Activated gamma-delta T cell treated with Interleukin-2 at 50 U/mL for 16 hours (primary cell): Measurements from ENCODE around the gene PDE1C.

Source experiments
- DNase-seq: peaks from one replicate; pipeline ENCODE4 v3.0.0-alpha.2; 2020

PDE1C gene

DNA sequence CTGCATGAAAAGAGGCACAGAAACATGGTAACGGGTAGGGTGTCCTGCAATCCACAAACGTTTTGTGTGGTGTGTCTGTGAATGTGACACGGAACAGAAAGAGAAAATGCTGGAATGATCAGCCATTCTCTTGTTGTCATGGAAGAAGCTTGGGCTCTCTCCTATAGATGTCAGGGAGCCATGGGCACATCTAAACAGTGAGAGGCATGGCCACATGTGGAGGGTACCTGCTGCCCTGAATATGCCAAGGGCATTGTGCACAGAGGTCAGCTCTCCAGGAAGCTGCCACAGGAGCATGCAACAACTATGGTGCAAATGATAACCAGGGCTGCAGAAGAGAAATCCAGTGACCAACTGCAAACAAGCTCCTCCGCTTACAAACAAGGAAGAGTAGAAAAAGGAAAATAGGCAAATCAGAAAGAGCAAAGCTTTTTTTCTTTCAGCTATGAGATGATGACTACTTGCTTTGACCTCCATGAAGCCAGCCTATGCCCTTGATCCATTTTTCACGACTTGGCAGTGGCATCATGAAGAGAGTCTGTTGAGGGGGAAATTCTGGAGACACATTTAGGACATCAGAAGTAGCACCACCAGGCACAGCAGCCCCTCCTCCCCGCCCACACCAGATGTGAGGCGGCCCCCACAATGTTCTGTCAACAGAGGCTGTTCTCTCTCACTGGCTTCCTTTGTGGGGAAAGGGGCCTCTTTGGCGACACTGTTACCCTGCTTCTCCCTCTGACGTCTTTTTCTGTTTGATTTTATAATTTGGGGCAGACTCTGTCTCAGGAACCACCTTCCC is 4.8 kb upstream of the PDE1C start:
- DNase-seq, result no peak

DNA sequence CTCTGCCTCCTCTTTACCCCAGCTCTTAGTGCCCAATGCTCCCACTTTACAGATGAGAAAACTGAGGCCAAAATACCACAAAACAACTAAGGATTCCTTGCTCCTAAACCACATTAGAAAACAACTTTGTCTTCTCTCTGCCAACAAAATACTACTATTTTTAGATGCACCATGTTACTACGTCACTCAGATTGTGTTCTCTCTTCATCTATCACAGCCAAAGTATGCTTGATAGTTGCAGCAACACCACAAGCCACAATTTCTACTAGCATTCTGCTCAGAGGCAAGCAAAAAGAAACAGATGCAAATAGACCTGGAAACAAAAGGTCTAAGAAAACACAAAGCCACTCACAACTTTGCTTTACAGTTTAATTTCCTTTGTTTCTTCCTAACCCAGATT is 3.3 kb upstream of the PDE1C start:
- no peak for DNase-seq

DNA sequence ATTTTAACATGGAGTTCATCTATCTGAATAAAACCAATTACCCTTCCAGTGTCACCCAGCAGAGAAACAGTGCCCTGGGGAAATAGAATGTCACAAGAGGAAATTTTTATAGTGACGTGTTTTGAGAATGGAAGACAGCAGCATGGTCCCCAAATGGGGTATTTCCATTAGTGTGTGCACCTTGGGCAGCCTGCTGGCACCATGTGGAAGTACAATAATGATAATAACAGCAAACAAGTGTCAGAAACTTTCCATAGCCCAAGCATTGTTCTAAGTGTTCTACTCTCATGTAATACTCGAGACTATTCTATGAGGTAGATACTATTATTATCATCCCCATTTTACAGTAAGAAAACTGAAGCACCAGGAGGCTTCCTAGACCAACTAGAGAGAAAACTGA is 2.2 kb upstream of the PDE1C start:
- no peak for DNase-seq

DNA sequence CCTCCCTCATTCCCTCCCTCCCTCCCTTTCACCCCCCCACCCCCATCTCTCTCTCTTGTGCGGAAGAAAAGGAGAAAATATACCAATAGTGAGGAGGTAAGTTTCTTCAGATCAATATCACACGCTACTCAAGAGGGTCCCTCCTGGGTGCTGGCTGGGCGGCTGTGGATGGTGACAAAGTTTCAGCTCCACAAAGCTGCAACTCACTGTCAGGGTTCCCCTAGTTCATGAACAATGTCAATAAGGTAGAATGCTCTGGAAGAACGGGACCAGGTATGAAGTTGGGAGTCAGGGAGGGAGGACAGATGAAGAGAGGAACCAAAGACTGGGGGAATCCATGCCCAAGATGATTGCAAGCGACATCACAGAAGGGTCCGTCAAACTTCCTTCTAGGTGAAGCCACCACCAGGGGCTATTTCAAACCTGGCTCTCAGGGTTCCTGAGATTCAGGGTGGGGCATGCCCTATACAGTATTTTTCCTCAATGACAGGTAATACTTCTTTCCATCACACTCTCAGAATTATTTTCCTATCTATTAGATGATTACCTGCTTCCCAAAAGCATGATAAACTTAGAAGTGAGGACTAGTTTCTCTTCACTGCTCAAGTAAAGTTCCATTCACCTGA is 1.4 kb upstream of the PDE1C start:
- DNase-seq, result no peak

DNA sequence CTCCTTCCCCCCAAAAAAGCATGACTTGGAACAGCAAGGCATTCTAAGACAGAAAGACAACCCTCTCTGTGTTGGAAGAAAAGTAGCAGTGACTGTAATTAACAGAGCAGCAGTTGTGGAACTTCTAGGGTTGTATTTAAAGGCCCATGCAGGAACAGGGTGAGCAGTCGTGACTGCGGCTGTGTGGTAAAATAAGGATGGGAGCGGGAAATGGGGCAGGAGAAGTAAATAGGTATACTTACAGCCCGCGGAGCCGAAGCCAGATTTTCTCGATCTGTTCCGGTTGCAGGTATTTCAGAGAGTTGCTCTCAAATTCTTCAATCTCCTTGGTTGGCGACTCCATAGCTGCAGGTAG is 179 bp downstream of the PDE1C start:
- DNase-seq, result no peak

DNA sequence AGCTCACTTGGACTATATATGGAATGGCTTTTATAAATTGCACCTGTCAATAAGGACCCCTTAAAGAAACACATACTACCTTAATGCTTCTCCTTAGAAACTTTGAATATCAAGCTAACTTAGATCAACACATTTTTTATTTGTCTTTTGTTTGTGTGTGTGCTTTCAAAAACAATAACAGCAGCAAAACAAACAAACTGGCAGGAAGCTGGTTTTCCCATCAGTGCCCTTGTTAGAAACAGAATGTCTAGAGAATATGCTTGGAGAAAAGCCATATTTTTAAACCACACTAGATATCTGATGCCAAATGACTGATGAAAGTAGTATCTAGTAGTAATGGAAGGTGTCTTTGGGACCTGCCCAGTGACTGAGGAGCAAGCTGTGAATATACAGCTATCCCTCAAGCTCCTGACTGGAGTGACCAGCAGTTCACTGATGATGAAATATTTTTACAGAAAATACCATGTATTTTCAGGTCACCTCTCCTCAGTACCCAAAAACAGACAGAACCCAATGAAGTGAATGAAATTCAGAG is 1.0 kb downstream of the PDE1C start:
- DNase-seq, result no peak

DNA sequence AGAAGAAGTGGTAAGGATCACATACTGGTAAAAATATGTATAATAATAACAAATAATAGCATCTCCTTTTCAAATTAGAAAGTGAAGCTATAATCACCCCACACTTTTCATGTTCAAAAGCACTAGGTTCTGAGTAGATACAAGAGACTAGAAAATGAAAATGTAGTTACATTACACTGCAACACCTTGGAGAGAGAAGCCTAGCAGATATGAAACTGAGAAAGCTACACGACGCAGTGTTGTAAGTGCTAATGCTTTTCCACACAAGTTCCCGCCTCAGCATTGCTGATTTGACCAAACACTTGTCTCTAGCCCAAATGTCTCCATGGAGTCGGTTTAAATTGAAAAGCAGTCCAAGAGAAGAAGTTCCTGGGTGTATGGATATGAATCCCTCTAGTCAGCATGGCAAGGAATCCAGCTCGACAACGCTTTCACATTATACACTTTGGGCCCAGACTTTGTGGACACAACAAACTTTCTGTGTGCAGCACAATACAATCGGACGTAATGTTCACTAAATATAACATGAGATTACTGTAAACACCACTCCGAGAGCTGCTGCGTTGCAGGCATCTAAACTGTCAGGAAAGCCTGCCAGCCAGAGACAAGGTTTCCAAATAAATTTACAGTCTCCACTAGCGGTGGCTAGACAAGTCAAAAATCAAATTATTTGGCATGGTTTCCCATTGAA is 1.7 kb downstream of the PDE1C start:
- no peak for DNase-seq

DNA sequence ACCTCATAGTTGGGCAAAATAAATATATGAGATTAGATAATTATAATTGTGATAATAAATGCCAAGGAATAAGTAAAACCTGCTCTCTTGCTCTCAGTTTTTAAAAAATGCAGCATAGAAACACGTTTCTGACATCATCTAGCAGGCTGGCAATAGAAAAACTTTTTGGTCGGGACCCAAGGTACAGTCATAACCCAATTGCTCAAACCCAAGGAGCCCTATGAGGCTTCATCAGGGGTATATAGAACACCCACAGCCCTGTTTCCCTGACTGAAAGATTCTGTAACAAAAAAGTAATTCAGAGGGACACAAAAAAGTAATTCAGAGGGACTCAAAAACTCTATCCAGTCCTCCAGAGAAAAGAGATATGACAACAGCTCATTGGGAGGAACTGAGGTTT is 3.8 kb downstream of the PDE1C start:
- no peak for DNase-seq

DNA sequence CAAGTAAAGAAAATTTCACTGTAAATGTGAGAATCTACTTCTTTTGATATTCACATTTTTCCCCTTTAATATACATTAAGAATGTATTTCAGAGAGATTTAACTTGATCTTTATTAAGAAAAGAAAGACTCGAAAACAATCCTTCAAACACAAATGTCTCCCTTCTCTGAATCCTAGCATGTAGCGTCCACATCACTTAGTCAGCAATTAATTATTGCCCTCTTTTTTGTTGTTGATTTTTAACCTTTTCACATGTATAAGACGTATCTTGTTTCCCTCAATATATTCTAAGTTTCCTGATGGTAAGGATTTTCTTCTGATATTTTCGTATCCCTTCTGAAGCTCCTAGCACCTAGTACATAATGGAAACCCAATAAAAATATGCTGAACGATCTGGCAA is 6.6 kb downstream of the PDE1C start:
- DNase-seq, result no peak

DNA sequence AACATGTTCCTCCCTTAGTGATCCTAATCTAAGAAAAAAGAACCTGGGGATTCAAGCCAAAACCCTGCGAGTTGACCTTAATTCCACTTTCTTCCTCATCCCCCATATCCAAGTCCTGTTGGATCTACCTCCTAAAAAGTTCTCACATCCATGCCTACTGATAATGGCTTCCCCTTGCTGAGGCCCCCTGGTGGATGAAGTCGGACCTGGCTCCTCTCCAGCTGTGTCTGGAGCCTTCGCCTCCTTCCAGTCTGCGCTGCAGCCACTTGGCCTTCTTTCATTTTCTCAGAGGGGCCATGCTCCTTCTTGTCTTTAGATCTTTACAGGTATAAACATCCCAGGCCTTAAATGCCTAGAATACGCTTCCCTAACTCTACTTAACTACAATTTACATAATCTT is 8.1 kb downstream of the PDE1C start:
- no peak for DNase-seq

DNA sequence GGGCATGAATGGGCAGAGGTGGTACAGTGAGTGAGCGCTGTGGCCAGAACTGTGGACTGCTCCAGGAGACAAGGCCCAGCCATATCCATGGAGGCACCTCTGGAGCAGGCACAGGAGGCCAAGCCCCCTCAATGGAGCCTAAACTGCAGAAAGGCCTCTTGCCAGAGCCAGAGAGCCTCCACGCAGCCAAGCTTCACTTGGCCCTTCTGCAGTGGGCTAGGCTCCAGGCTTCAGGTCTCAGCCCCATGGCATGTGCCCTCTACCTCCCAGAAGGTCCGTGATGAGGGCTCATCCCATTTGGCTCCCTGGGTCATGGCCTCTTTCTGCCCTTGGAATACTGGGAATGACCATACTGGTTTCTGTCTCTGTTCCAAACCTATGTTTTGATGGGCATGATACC is 8.9 kb downstream of the PDE1C start:
- DNase-seq, result no peak

DNA sequence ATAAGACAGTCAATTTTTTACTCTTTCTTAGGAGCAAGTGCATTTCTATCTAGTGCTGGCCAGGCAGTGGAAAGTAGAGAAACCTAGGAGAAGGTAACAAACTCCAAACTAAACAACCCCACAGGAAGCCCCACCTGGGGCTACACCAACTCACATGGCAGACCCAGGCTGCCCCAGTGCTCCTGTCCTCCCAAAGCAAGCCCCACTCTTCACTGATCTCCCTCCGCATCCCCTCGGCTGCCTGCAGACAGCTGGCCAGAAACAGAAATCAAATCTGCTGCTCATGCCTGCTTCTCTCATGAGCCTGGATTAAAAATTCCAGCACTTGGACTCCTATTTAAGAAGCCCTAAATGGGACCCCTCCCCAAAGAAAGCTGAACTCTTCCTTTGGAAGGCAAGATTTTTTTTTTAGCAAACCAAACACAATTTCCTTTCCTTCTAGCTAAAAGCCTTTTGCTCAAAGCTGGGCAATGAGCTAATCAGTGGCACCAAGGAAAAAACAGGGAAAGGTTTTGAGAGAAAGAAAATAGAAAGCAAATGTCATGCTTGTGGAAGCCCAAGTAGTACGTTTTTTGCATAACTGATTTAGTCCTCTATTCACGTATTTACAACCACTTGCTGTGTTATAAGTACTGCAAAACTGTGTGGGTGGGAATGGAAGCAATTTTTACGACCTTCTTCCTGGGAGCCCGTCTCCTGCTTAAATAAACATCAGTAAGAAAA is 10.8 kb downstream of the PDE1C start:
- no peak for DNase-seq

DNA sequence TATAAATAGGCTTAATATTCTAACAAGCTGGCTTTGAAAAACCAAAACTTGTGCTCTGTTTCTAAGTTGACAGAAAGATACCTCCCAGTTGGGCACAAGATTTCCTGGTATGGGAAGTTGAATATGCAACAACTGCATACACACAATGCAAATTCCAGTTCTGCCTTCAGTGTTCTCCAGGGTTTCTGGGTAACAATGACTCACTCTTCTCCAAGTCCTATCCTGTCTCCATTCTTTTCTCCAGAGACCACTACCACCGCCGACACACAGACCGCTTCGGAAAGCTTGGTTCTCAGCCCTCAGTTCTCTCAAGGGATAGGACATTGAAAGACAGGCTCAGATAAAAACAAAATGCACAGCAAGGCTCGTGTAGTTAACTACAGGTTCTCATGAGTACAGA is 12.2 kb downstream of the PDE1C start:
- DNase-seq, result no peak

DNA sequence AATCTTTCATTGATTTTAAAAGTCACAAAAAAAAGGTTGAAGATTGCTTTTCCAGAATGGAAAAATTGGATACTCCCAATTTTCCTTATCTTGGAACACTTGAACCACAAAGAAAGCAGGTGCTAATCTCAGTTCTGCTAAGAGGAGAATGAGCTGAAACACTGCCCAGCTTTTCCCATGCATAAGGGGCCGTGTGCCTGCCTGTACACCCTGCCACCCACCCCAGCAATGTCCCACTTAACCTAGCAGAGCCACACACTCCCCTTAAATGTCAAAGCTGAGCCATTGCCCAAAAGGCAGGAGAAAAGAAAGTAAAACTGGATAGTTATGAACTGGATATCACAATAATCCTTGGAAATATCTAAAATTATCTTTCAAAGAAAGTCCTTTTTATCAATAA is 13.4 kb downstream of the PDE1C start:
- no peak for DNase-seq

DNA sequence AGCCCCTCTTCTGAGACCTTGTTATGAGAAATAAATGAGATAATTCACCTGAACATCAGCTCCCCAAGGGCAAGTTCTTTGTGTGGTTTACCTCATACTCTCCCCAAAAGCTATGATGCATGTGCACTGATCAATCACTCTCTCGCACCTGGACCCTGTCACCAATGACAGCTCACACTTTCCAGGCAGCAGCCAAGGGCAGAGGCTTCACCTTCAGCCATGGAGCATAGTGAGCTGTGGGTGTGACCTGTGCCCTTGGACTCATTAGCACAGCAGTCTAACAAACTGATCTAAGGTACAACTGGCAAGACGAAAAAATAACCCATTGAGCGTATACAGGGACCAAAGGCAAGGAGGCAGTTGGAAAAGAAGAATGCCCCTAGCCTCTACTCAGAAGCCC is 17.0 kb downstream of the PDE1C start:
- no peak for DNase-seq

DNA sequence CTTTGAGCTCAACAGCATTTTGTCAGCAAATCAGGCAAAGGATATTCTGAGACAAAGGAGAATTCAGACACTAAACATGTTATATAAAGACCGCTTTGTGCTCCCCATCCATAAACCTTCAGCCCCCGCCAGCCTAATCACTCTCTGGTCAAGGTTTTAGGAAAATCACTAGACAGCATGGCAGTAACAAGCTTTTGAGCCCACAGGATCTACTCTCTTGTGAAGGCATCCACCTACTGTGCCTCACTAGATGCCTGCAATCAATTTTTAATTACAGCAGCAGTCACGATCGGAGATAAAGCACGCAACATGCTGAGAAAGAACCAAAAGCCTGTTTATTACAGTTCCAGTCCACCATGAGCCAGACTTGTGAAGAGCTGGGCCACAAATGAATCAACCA is 19.1 kb downstream of the PDE1C start:
- DNase-seq, result no peak

DNA sequence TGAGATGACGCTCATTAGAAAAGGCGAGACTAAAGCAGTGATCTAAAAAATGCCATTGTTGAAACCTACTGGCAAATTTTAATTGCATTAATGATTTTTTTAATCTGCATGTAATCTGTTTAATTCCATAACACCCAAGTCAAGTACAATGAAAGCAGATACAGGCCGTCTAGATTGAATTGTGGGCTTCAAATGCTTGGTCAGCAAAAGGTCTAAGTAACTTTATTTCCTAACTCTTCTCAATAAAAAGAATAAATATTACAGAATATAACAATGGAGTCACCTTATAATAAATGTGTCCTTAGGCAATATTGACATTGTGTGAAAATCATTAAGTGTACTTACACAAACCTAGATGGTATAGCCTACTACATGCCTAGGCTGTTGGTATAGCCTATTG is 20.6 kb downstream of the PDE1C start:
- no peak for DNase-seq

DNA sequence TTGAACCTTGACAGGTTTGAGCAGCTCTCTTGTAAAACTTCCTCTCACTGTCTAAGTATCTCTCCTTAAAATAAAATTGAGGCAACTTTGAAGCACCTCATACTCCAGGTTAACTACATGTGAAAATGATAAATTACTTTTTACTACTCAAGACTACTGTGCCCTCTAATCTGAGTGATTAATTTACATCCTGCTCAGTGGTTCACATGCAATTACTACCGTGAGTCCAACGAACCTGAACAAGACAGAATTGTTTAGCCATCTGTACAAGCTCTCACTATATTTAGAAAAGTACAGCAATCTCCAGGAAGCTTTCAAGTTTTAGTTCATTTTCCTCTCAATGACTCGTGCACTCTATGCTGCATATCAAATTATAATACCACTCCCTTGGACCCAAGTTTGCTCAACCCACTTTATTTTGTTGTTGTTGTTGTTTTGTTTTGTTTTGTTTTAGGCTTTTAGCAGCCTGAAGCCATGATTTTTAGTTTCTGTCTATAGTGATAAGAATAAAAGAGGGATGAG is 21.2 kb downstream of the PDE1C start:
- no peak for DNase-seq

DNA sequence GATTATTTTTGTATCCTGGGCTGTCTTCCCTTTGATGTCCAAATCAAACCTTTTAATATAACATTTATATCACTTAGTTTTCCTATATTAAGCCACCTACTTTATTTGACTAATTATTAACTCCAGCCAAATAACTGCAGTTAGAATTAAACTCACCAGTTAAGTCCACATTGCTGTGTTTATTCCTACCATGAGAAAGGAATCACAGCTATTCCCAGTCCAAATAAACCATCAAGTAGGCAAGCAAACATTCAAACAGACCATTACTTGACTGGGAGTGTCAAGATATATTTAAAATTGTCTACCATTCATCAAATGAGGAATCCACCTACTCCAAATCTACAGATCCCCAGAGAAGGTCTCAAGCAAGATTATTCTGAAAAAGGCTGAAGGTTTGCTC is 22.4 kb downstream of the PDE1C start:
- no peak for DNase-seq

DNA sequence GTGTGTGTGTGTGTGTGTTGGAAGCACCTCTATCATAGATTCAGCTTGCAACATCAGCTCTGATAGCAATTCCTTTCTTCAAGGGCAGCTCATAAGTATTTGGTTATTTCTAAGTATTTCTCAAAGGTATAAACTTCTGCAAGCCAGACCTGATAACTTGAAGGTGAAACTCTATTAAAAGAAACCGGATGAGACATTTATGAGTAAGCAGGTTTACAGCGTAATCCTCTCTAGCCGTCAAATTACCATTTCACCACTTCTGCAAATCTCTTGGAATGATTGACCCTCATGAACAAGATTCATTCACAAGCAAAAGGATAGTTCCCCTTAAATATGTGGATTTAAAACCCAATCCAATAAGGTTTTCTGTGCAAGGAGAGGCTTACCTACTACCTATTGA is 23.1 kb downstream of the PDE1C start:
- DNase-seq, result no peak

DNA sequence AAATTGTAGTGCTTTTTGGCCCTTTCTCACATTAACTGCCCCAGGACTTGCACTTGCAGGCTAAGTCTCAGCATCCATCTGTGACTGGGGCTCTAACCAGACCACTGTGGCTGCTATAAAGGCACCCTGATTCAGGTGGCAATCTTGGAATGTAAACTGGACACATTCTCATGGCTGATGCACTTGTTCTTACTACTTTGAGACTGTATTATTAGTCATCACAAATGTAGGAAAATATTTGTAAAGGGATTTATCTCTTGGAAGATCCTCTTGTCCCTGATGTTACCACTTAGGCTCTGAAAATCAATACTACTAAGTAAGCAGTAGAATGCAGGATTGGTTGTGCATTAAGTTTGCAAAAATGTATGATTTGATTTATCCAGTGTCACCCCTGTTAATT is 25.0 kb downstream of the PDE1C start:
- DNase-seq, result no peak

DNA sequence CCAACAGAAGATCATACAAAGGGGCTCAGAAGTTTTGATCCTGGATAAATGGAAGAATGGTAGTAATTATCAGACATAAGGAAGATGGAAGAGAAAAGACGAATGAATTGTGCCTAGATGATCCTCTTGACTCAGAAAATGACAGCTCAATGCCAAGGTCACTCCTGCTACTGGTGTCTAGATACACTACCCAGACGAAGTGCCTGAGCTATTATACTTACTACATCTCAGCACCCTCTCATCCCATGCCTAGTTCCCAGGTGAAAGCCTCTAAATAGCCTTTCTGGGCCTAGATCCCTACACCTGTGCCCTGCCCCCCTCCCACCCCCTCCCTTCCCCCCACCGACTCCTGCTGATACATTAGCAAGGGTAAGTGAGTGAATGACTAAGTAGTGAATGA is 25.5 kb downstream of the PDE1C start:
- DNase-seq, result no peak

DNA sequence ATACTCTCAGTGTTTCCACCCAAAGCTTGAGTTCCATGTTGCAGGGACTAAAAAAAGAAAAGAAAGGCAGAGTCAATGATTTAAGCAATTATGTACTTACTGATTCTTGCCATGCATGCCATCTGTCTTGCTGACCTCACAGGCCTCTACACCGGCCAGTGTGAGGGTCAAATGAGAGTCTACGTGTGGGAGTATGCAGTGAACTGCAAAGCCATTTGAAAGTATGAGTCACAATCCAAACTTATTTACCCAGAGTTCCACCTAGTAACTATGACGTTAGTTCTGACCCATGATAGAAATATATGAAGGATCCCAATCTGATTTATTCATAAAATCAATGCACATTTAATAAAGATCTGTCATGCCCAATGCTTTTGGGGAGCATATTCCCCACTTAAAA is 26.5 kb downstream of the PDE1C start:
- DNase-seq, result no peak
